Natural killer cell (primary cell): ENCODE results near the gene STUB1. TPM values are rescaled to one million over a fixed set of nuclear protein-coding genes. Genes with fewer than 3 reads are reported as not detected.

Source experiments
- ATAC-seq, 3 donors: fragments of 150-1000 bp in 2 of 3; fragments of 200-7000 bp in 1 of 3; cut with Tn5 transposase; 1 replicate in 1 of 3; 2 replicates in 2 of 3; pipeline ENCODE4 v1.10.0; 2021; ENCODE audit warnings: mild to moderate bottlenecking in 2 of 3, moderate library complexity in 2 of 3
- DNase-seq, 2 donors: peaks; one replicate each; pipeline versions ENCODE4 v3.0.0 to v3.0.0-alpha.2; 2013 to 2021; ENCODE audit warnings: mixed read lengths in 1 of 2
- H3K27ac ChIP-seq: one replicate; pipeline ENCODE4 v1.5.1; 2013; ENCODE audit warnings: mild to moderate bottlenecking, low read length
- H3K27me3 ChIP-seq: one replicate; pipeline ENCODE4 v1.6.1; 2013; ENCODE audit warnings: low read length; ENCODE audit not compliant: control insufficient read depth, insufficient read depth
- H3K36me3 ChIP-seq: one replicate; pipeline ENCODE4 v1.6.1; 2013; ENCODE audit warnings: low read length; ENCODE audit not compliant: control insufficient read depth, insufficient read depth
- H3K4me1 ChIP-seq: one replicate; pipeline ENCODE4 v1.6.1; 2013; ENCODE audit warnings: low read length; ENCODE audit not compliant: control insufficient read depth, insufficient read depth
- H3K4me3 ChIP-seq: one replicate; pipeline ENCODE4 v1.5.1; 2013; ENCODE audit warnings: low read length
- H3K9me3 ChIP-seq: one replicate; pipeline ENCODE4 v1.6.1; 2013; ENCODE audit warnings: low read length; ENCODE audit not compliant: control insufficient read depth, insufficient read depth
- H3K27ac Mint-ChIP-seq, 2 donors: one replicate each; pipeline ENCODE4 v1.8.0; 2022; ENCODE audit warnings: mild to moderate bottlenecking in 2 of 2, mixed read lengths in 2 of 2, moderate library complexity in 1 of 2
- H3K27me3 Mint-ChIP-seq, 2 donors: one replicate each; pipeline ENCODE4 v1.8.0; 2022; ENCODE audit warnings: low read depth in 2 of 2, mixed read lengths in 2 of 2
- H3K36me3 Mint-ChIP-seq: one replicate; pipeline ENCODE4 v1.8.0; 2022; ENCODE audit warnings: mixed read lengths
- H3K4me1 Mint-ChIP-seq, 2 donors: one replicate each; pipeline ENCODE4 v1.8.0; 2022; ENCODE audit warnings: mixed read lengths in 2 of 2
- H3K4me3 Mint-ChIP-seq: one replicate; pipeline ENCODE4 v1.8.0; 2022; ENCODE audit warnings: mild to moderate bottlenecking, moderate library complexity, mixed read lengths
- H3K9me3 Mint-ChIP-seq, 2 donors: one replicate each; pipeline ENCODE4 v1.8.0; 2022; ENCODE audit warnings: mixed read lengths in 2 of 2
- WGBS: methylation state at CpG from one replicate; pipeline ENCODE4 v1.1.7; 2013; ENCODE audit warnings: missing lambda C conversion rate; ENCODE audit not compliant: insufficient coverage; 5-methylcytosine and 5-hydroxymethylcytosine counted together
- intact Hi-C: fragments of 100-400 bp; cut with micrococcal nuclease; formaldehyde crosslinking; loops from one replicate; pipeline ENCODE4 v1.14.2; 2022
- total RNA-seq, 4 donors: library from RNA; stranded (reverse); fragments of 120-200 nt in 1 of 4; gene quantifications; one replicate each; pipeline versions ENCODE4 v1.2.3 to v1.2.4, GENCODE V29; 2013 to 2022
- TF ChIP-seq, protein P1 (sequence below): fragments of 200-600 bp; IDR thresholded peaks from one replicate; pipeline ENCODE4 v1.8.0; 2022; ENCODE audit warnings: antibody characterized with exemption

The STUB1 gene
- total RNA-seq, 3 donors from 2014 or later (not counting 1 experiment from before 2014, with no cell fraction given), result 89.5 to 95.4 (median 93.5) TPM

DNA sequence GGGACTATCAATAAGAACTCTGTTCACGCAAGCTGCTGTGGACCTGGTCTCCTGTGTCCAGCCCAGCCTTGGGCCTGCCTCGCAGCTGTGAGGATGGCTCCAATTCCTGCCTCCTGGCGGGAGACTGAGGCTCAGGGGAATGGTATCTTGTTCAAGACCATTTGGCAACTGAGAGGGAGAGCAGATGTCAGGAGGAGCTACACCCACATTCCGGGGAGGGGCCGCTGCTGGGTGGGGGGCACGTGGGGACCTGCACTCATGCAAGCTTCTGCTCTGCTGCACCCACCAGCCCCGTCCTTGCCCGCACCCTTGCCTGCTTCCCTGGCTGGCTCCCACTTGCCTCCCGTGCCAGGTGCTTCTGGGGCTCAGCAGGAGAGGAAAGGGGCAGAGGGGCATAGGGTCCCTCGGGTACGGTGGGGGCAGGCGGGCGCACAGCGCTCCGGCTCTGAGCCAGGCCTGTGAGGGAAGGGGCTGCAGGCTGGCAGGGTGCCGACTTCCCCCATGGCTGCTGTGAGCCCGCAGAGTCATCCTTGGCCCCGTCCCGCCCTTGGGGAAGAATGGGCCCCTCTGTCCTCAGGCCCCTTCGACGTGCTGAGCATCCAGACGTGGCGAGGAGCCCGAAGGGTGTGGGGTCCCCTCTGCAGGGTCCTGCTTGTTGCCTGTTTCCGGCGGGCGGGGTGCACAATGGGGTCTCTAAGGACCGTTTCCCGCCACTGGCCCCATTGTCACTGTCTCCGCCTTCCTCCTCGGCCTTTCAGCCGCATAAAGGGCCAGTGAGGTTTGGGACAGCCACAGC, 37.4 kb downstream of the STUB1 start:
- Histone ChIP-seq H3K4me3 (no peak overlapping the region), H3K36me3 (no peaks in the 10 kb centered on the region), H3K27ac (no peak overlapping the region), H3K9me3 (no peaks in the 10 kb centered on the region), H3K4me1 (peaks cover 48% of the 10 kb centered on the region), H3K27me3 (peaks cover 10% of the 10 kb centered on the region)
- peaks cover 0 to 25% of the 10 kb centered on the region in 2 donors for H3K4me1 Mint-ChIP-seq
- TF ChIP-seq, protein P1, sequence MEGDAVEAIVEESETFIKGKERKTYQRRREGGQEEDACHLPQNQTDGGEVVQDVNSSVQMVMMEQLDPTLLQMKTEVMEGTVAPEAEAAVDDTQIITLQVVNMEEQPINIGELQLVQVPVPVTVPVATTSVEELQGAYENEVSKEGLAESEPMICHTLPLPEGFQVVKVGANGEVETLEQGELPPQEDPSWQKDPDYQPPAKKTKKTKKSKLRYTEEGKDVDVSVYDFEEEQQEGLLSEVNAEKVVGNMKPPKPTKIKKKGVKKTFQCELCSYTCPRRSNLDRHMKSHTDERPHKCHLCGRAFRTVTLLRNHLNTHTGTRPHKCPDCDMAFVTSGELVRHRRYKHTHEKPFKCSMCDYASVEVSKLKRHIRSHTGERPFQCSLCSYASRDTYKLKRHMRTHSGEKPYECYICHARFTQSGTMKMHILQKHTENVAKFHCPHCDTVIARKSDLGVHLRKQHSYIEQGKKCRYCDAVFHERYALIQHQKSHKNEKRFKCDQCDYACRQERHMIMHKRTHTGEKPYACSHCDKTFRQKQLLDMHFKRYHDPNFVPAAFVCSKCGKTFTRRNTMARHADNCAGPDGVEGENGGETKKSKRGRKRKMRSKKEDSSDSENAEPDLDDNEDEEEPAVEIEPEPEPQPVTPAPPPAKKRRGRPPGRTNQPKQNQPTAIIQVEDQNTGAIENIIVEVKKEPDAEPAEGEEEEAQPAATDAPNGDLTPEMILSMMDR, result no peak
- H3K4me3 Mint-ChIP-seq, result no peak overlapping the region
- 85% methylated on average over 32 of the region's 32 CpGs for WGBS
- intact Hi-C loops, result loop anchor here (10.0 kb wide), 1 partner anchor 337 kb away; no protein-coding TSS in a partner anchor
- H3K36me3 Mint-ChIP-seq, result no peaks in the 10 kb centered on the region
- H3K27ac Mint-ChIP-seq, result no peak overlapping the region
- peaks cover 0 to 4% of the 10 kb centered on the region in 2 donors for H3K27me3 Mint-ChIP-seq
- no peak for DNase-seq
- no peaks in the 10 kb centered on the region for H3K9me3 Mint-ChIP-seq
- no peak for ATAC-seq

DNA sequence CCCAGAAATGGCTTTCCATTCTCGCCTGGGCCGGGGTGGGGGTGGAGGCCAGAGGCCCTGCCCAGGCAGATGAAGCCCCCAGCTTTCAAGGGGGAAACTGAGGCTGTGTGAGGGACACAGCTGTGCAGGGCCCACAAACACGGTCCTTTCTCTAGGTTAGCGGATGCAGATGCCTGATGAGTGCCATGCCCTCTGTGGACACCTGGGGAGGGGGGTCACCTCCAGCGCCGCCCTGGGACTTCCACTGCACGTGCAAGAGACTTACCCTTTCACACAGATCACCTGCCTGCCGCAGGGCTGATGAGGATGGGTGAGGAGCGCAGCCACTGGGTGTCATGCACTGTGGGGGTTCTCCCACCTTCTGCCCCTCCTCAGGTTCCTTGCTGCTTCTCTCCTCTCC, 38.2 kb downstream of the STUB1 start:
- WGBS, result 93% methylated on average over 9 of the region's 9 CpGs
- ATAC-seq (no peak), DNase-seq (no peak)
- peaks cover 51% of the 10 kb centered on the region for H3K4me1 ChIP-seq
- intact Hi-C loops, result loop anchor here (10.0 kb wide), 1 partner anchor 336 kb away; no protein-coding TSS in a partner anchor
- H3K4me3 Mint-ChIP-seq, result no peak overlapping the region
- H3K27me3 Mint-ChIP-seq, result peaks cover 0 to 4% of the 10 kb centered on the region in 2 donors
- H3K36me3 ChIP-seq, result no peaks in the 10 kb centered on the region
- no peaks in the 10 kb centered on the region for H3K9me3 Mint-ChIP-seq
- H3K27me3 ChIP-seq, result peaks cover 10% of the 10 kb centered on the region
- no peaks in the 10 kb centered on the region for H3K36me3 Mint-ChIP-seq
- peaks cover 0 to 28% of the 10 kb centered on the region in 2 donors for H3K4me1 Mint-ChIP-seq
- no peak overlapping the region for H3K27ac ChIP-seq
- H3K9me3 ChIP-seq, result no peaks in the 10 kb centered on the region
- no peak overlapping the region for H3K4me3 ChIP-seq
- no peak overlapping the region for H3K27ac Mint-ChIP-seq
- TF ChIP-seq, protein P1, result no peak

DNA sequence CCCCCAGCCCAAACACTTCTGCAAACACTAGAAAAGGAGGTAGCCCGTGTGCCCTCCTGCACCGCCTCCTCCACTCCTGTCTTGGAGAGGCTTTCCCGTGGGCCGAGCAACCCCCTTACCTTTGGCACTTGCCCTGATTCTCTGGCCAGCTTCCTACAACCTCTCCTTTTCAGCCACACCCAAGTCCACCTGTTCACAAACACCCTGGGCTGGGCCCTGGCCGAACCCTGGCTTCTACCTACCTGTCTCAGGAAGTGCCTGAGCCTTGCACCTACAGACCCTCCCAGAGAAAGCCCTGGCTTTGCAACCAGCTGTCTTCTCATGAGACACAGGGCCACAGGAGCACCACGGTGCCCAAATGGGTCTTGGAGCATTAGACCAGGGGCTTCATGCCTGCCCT, 38.7 kb downstream of the STUB1 start:
- H3K9me3 Mint-ChIP-seq, result no peaks in the 10 kb centered on the region
- ATAC-seq (no peak), DNase-seq (no peak)
- Histone ChIP-seq H3K4me1 (peaks cover 51% of the 10 kb centered on the region), H3K27me3 (peaks cover 10% of the 10 kb centered on the region), H3K4me3 (no peak overlapping the region), H3K27ac (no peak overlapping the region), H3K9me3 (no peaks in the 10 kb centered on the region), H3K36me3 (no peaks in the 10 kb centered on the region)
- peaks cover 0 to 4% of the 10 kb centered on the region in 2 donors for H3K27me3 Mint-ChIP-seq
- peaks cover 0 to 28% of the 10 kb centered on the region in 2 donors for H3K4me1 Mint-ChIP-seq
- H3K27ac Mint-ChIP-seq, result peak overlapping the region in 1 of 2 donors; percentile 80
- H3K4me3 Mint-ChIP-seq, result peak overlapping the region; percentile 59
- TF ChIP-seq, protein P1, result no peak
- 85% methylated on average over 5 of the region's 6 CpGs for WGBS
- intact Hi-C loops, result loop anchor here (10.0 kb wide), 1 partner anchor 336 kb away; no protein-coding TSS in a partner anchor
- H3K36me3 Mint-ChIP-seq, result no peaks in the 10 kb centered on the region
